Inferior parietal cortex (tissue), 1 donor: ENCODE measurements around the gene HJV.

Experiments used
- DNase-seq: peaks from one replicate; pipeline ENCODE4 v3.0.0-alpha.2; 2016; ENCODE audit errors: extremely low spot score

The HJV gene

DNA sequence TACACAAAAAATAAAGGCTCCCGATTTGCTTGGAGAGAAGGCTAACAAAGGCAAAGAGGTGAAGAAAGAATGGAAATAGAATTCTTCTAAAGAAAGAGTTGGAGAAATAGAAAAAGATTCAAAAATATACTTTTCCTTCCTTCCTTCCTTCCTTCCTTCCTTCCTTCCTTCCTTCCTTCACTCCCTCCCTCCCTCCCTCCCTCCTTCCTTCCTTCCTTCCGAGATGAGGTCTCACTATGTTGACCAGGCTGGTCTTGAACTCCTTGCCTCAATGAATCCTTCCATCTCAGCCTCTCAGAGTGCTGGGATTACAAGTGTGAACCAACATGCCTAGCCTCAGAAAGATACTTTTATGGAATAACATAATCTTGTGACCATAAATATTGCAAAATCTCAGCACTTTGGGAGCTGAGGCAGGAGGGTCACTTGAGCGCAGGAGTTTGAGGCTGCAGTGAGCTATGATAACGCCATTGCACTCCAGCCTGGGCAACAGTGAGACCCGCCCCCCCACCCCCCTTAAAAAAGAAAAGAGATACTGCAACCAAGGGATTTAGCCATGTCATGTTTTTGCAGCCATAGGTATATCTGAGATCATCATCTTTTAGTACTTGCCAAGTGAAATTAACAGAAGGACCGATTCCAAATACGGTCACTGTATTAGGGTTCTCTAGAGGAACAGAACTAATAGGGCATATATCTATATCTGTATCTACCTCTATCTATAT, 1.0 kb upstream of the HJV start:
- DNase-seq: no peak

DNA sequence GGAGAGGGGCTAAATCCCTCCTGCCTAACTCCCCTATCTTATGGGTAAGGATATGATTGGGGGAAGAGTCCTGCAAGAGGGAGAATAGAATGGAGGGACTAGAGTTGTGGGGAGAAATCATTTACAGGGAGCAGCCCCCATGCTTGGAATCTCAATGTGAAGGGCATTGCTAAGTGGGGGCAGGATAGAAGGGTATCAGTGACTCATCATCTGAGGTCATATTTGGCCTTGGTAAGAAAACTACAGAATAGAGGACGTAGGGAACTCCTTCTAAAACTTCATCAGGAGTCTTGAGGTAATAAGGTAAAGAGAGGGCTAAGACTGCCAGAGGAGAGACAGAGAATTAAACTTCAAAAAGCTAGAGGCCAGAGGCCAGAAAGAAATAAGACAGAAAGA, 487 bp downstream of the HJV start:
- no peak for DNase-seq

DNA sequence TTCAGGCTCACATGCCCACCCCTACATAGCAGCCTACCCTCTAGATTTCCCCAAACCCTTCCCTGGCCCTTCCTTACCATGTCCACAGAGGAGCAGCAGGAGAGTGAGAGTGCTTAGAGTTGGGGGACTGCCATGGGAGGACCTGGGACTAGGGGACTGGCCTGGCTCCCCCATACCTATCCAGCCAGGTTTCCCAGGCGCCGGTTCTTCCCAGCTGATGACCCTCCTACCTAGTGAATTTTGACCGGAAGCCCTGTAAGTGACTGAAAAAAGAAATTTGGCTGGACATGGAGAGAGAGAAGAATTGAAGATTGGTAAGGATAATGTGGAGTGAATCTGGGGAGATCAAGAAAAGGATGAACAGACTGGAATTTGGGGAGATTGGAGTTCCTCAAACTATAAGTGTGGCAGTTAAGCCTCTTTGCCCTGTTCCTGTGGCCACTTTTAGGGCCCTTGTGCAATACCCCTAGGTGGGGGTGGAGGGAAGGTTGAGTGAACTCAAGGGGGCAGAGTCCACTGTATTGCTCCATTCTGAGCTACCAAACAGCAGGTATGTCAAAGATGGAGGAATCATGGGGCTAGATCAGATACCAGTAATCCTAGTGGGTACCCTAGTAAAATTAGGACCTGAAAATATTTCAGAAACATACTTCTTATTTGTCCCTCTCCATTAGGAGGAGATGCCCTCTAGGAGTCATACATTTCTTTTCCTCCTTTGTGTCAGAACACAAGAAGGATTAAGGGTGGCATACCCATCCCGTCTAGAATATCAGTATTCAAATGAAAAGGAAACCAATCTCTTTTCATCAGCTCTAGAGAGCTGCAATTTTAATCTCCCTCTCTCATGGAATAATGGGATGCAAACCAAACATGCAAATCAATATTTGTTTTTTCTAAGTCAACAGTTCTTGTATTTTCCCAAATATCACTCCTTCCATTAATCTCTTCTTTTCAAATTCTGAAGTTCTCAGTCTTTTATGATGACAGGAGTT, 1.2 kb downstream of the HJV start:
- DNase-seq: no peak

DNA sequence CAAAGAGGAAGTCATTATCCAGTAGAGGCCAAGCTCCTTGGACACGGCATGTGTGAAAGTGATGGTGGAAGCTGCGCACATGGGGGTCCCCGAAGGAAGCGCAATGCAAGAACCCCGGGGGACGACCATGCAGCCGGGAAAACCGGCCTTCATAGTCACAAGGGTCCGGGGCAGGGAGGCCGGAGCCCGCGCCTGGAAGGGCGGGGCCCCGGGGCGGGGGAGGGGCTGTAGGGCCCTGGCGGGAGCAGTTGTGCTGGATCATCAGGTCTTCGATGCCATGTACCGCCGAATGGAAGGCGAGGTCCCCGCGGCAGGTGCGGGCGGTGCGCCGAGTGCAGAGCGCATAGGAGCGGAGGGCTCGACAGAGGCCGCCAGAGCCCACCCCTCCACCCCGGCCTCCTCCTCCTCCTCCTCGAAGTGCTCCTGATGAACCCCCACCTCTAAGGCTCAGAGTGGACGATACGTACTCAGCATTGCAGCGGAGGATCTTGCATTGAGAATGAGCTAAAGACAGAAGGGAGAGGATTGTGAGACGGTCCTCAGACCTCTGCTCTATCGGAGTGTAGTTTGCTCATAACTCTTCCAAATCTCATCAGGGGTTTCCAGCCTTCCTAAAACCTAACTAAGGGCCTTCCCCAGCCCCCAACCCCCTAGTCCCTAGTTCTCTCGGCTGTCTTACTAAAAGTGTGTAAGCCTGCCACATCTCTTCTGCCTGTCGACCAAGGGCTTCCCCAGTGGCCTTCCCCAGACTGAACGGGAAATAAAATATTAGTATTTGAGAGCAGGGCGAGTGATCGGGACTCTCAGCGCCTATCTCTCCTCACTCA, 2.1 kb downstream of the HJV start:
- no peak for DNase-seq

DNA sequence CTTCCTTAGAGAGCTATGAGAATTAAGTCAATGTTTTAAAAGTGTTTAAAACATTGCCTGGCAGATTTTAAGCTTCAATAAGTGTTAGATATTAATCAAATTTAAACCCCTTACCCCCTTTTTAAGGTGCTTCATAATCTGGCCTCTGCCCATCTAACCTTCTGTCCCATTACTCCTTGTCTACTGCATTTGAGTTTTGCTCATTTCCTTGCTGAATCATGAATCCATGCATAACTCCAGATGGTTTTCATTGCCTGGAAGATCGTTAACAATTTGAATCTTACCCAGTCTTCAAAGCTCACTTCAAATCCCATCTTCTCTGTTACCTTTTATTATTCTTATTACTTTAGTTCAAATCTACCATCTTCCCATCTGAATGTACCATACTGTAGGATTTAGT, 4.6 kb downstream of the HJV start:
- DNase-seq: no peak

DNA sequence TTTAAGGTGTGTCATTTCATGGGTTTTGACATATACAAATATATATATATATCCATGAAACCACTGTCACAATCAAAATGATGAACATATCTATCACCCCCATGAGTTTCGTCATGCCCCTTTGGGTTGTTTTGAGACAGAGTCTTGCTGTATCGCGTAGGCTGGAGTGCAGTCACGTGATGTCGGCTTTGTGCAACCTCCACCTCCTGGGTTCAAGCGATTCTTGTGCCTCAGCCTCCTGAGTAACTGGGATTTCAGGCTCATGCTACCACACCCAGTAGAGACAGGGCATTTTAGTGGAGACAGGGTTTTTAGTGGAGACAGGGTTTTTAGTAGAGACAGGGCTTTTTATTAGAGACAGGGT, 8.0 kb downstream of the HJV start:
- DNase-seq: no peak

DNA sequence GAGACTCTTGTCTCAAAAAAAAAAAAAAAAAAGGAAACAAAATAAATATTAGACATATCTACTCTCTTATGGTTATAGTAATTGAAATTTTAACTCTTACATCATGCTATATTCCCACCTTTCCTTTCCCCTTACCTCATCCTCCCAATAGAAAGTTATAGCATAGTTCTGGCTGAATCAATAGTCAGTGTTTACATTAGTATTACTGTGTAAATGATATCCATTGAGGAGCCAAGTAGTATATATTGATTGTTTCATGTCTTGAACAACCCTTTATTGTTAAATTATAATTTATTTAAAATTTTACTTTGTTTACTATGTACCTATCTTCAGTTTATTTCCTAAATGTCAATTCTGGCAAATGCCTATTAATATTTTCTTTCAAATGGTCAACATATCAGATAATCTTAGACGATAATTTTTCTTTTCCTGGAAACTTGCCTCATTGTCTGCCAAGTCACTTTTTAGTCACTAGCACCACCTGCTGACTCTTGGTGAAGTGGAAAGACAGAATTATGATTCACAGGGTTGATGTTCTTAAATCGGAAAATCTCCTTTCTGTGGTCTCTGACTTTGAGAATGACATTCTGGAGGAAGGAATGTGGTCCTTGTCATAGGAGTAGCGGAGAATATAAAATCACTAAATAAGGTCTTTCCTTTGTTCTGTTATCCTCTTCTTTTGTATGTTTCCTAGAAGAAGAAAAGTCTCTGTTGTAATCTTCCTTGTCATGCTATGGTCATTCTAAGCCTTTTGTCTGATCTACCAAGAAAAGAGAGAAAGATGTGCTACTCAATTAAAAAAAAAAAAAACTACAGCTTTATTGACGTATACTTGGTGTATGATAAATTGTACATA, 8.6 kb downstream of the HJV start:
- peak; percentile 89 for DNase-seq

DNA sequence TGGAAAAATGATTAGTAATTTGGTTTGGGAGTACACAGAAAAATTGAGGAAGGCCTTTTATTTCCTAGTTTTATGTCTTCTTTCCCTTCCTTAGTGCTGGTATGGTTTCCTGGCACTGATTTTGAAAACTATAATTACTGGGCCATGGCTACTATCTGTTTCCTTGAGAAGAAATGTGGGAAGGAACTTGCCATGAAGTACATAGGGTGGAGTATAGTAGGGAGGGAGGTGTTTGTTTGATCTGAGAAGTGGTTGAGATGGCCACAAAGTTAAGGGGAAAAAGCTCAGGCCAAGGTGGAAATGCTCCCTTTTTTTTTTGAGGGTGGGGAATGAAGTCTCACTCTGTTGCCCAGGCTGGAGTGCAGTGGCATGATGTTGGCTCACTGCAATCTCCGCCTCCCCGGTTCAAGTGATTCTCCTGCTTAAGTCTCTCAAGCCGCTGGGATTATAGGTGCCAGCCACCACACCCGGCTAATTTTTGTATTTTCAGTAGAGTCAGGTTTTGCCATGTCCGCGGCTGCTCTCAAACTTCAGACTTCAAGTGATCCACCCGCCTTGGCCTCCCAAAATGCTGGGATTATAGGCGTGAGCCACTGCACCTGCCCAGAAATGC, 11.3 kb downstream of the HJV start:
- DNase-seq: no peak

DNA sequence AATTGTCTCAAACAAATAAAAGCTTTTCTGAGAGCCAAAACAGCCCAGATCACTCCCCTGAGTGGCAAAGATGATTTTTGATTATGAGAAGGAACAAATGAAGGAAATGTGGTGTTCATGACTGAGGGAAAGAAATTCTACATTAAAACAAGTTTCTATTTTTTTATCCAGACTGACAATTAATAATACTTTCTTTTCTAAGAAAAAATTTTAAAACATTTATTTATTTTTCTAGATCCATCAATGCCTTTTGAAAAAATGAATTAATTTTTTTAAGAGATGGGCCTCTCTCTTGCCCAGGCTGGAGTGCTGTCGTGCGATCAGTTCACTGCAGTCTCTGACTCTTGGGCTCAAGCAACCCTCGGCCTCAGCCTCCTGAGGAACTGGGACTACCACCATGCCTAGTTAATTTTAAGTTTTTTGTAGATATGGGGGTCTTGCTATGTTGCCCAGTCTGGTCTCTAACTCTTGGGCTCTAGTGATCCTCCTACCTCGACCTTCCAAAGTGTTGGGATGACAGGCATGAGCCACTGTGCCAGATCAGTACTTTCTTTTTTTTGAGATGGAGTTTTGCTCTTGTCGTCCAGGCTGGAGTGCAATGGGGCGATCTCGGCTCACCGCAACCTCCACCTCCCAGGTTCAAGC, 13.9 kb downstream of the HJV start:
- no peak for DNase-seq

DNA sequence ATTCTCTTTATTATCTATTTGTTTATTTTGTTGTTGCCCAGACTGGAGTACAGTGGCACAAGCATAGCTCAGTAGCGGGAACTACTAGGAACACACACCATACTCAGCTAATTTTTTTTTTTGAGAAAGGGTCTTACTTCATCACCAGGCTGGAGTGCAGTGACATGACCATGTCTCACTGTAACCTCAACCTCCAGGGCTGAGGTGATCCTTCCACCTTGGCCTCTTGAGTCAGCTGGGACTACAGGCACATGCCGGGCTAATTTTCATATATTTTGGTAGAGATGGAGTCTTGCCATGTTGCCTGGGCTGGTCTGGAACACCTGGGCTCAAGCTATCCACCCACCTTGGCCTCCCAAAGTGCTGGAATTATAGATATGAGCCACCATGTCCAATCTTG, 19.8 kb downstream of the HJV start:
- DNase-seq: no peak

DNA sequence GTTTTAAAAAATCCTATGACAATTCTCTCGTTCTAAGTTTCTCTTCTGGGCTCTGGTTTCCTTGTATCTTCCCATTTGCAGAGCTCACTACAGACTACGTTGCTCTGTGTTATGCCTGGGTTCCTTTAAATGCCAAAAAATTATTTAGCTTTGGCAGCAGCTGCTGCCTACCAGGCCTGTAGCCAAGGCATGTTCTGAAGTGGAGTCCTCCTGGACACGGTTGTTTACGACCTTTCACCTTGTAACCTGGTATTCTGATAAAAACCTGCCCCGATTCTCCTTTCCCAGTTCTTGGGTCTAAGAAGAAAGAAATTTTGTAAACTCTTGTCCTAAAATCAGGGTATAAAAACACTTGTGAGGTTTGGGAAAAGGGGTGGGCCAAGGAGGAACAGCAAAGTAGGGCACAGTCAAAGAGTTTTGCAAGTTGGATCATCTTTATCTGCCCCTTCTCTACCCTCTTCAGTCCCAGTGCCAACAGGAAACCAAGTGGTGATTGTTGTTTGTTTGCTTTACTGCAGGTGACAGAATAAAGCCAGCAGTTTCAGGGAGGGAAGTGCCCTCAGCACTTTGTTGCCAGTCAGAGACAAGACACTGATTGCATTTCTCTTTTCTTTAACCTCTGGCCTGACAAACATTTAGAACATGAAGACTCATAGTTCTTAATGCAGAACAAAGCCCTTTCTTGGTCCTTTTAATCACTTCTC, 22.1 kb downstream of the HJV start:
- DNase-seq: no peak

DNA sequence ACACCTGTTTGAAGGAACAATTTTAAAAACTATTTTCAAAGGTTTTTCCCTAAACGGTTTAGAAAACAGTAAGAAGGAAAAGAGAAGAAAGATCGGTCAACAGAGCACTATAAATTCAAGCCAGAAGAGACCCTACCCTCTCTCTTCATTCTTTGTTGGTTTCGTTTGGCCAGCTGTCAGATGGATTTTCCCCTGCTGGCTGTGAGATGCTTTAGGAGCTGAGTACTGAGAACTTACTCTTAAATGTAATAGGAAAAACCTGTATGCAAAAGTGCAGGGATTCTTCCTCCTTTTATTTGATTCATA, 23.9 kb downstream of the HJV start:
- no peak for DNase-seq

DNA sequence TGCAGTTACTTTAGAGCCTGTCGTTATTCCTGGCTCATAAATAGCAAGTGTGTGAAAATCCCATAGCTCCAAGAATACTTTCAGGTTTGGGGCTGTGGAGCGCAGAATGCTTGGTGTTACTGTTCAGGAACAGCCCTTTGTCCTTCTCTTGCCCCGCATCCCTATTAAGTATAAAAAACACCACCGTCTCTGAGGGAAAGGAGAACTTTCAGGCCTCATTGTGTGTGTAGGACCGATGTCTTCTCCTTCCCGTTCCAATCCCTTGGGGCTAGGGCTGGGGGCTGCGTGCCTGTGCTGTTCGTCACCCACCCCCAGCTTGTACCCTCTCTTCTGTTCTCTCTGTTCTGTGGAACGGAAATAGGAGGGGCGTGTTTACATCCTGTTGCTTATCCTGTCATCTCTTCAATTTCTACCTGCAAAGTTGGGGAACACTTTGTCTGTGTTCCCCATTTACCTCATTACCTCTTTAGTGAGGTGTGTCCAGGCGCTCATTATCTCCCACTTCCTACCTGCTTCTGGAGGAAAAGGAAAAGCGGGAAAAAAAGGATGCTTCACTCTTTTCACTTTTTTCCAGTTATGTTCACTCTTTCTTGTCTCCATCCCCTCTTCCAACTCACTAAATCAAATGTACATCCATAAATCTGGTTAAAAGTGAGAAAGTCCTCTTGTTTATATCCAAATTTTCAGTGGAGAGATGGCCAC, 24.4 kb downstream of the HJV start:
- DNase-seq: no peak

DNA sequence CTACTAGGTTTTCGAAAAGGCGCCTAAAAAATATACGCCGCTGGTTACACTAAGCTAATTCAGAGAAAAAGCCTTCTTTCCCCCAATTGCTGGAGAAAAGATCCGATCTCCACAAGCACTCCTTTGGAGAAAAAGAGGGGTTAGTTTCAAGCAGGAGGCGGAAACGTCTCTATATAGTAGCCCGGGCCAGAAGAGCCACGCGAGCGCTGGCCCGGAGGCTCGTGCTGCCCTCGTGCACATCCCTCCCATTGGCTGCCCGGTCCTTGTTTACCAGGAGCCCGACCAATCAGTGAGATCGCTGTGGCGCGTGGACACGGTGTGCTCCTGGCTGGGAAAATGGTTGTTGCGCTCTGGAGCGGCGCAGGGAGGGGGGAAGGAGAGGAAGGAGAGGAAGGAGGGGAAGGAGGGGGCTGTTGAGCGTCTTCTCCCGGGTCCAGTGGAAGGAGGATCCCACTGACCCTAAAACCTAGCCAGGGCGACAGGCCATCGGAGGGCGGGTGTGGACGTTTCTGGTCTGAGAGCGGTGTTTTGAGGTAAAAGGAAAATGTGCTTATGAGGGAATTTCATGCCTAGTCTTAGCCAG, 25.0 kb downstream of the HJV start, which contains the start of gene TXNIP:
TXNIP (minus strand) TSS at position 147 of the 583 bp plus-strand sequence. CDS start 313 bp downstream, outside the sequence.
- DNase-seq: peak; percentile 98

DNA sequence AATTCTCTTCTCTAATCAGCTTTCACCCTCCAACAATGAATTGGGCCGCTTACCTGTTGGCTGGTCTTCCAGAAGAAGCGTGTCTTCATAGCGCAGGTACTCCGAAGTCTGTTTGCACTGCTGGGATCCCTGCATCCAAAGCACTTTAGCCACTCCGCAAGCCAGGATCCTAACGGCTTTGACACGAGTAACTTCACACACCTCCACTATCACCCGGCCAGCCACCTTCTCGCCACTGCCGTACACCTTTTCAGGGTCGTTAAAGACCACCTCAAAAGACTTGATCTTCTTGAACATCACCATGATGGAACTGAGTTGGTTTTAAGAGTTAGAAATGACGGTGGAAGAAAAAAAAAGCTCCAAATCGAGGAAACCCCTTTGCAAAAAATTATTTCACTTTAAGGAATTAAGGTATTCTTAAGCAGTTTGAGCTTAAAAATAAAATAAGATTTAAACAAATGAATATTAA, 25.5 kb downstream of the HJV start:
- DNase-seq: no peak

DNA sequence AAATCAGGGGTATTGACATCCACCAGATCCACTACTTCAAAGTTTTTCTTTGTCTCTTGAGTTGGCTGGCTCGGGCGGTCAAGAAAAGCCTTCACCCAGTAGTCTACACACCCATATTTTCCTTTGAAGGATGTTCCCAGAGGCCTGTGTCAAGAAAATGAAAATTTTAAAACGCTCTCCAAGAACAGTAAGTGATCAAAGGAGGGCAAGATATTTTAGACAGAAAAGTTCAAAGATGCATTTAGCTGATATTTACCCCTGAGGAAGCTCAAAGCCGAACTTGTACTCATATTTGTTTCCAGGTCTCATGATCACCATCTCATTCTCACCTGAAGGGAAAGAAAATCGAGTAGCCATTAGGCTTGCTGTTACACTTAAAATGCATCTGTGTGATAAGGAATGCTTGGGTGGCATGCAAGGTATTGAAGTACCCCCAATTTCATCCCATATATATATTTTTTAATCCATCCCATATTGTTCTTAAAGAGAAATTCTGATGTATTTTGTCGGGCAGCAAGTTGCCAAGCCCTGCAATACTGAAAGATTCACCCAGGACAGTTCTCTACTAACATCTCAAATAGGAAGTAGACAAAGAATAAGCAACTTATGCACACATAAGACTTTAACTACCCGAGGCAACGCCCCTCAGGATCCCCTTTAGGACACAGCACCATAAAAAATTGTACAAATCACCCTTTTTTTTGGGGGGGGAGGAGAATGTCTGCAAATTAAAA, 26.2 kb downstream of the HJV start:
- DNase-seq: no peak

DNA sequence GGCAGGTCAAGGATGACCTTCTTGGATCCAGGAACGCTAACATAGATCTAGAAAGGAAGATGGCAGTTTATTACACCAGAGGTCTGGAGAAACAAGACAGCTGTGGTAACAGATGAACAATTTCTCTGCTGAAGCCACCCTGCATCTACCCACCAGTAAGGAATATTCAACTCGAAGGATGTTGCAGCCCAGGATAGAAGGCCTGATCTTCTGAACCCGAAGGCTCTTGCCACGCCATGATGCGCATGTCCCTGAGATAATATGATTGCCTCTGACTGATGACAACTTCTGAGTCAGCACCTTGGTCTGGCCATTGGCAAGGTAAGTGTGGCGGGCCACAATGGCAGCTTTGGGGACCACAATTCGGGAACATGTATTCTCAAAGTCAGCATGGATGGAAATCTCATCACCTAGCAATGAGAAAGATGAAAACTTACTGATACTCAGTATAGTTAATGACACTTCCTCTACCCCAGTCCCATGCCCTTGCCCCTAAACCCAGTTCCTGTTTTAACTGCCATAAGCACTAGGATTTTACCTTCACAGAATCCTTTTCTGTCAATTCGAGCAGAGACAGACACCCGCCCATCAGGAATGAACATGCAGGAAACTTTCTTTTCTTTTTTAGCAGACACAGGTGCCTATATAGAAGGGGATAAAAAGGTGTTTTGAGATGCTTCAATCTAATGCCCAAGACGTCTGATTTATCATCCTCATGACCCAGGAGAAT, 27.0 kb downstream of the HJV start:
- no peak for DNase-seq
